ENCODE measurements around the gene CLDN19. TPM values are rescaled to one million over a fixed set of nuclear protein-coding genes. Genes with fewer than 3 reads are reported as not detected.

Gene CLDN19
- total RNA-seq, 4 donors from 2014 or later: not detected

- DNase-seq: no peak
Measured at GRCh38 chr1:42759114-42759513, 19.1 kb upstream of the CLDN19 start.

GRCh38 chr1:42758641-42759040, 18.6 kb upstream of the CLDN19 start:
- TF ChIP-seq POLR2A (IDR thresholded peaks at IDR 0.05) (no peak), CTCF (IDR thresholded peaks at IDR 0.05) (no peak)
- Histone ChIP-seq H3K4me3 (no peak overlapping the region), H3K27ac (no peak overlapping the region), H3K36me3 (peaks cover 0 to 64% (median 0%) of the 10 kb centered on the region in 3 donors), H3K4me1 (peaks cover 0 to 1% (median 0%) of the 10 kb centered on the region in 4 donors), H3K9me3 (no peaks in the 10 kb centered on the region), H3K27me3 (no peaks in the 10 kb centered on the region)
- DNase-seq: no peak

More at GRCh38 chr1:42759114-42759513, 19.1 kb upstream of the CLDN19 start:
- Histone ChIP-seq H3K36me3 (peaks cover 0 to 59% (median 0%) of the 10 kb centered on the region in 3 donors), H3K4me3 (no peak overlapping the region), H3K27ac (no peak overlapping the region), H3K4me1 (no peaks in the 10 kb centered on the region), H3K9me3 (no peaks in the 10 kb centered on the region), H3K27me3 (no peaks in the 10 kb centered on the region)
- TF ChIP-seq CTCF (IDR thresholded peaks at IDR 0.05) (no peak), POLR2A (IDR thresholded peaks at IDR 0.05) (no peak)

GRCh38 chr1:42757892-42758275, 17.8 kb upstream of the CLDN19 start:
- peaks cover 0 to 6% (median 0%) of the 10 kb centered on the region in 4 donors for H3K4me1 ChIP-seq
- no peaks in the 10 kb centered on the region for H3K9me3 ChIP-seq
- H3K4me3 ChIP-seq: no peak overlapping the region
- peaks cover 0 to 70% (median 0%) of the 10 kb centered on the region in 3 donors for H3K36me3 ChIP-seq
- H3K27me3 ChIP-seq: no peaks in the 10 kb centered on the region
- no peak overlapping the region for H3K27ac ChIP-seq
- TF ChIP-seq CTCF (IDR thresholded peaks at IDR 0.05): no peak
- no peak for TF ChIP-seq POLR2A (IDR thresholded peaks at IDR 0.05)
- no peak for DNase-seq

- no peaks in the 10 kb centered on the region for H3K9me3 ChIP-seq
- H3K27me3 ChIP-seq: no peaks in the 10 kb centered on the region
- peaks cover 0 to 6% (median 0%) of the 10 kb centered on the region in 4 donors for H3K4me1 ChIP-seq
- TF ChIP-seq CTCF (IDR thresholded peaks at IDR 0.05): peak; percentile 26 to 80 (median 69)
- no peak for TF ChIP-seq POLR2A (IDR thresholded peaks at IDR 0.05)
- no peak for DNase-seq
- H3K36me3 ChIP-seq: peaks cover 0 to 73% (median 0%) of the 10 kb centered on the region in 3 donors
- H3K4me3 ChIP-seq: no peak overlapping the region
- H3K27ac ChIP-seq: no peak overlapping the region
Measured at GRCh38 chr1:42756956-42757891, 17.2 kb upstream of the CLDN19 start.

GRCh38 chr1:42753070-42753469, 13.0 kb upstream of the CLDN19 start:
- Histone ChIP-seq H3K36me3 (peaks cover 0 to 69% (median 0%) of the 10 kb centered on the region in 3 donors), H3K27ac (no peak overlapping the region), H3K4me3 (no peak overlapping the region), H3K27me3 (no peaks in the 10 kb centered on the region), H3K9me3 (no peaks in the 10 kb centered on the region), H3K4me1 (peaks cover 0 to 6% (median 0%) of the 10 kb centered on the region in 4 donors)
- TF ChIP-seq POLR2A (IDR thresholded peaks at IDR 0.05): no peak
- TF ChIP-seq CTCF (IDR thresholded peaks at IDR 0.05): no peak
- no peak for DNase-seq
